ENCODE measurements around the gene IGSF3.

GRCh38 chr1:116624040-116624439, 43.5 kb downstream of the IGSF3 start:
- TF ChIP-seq ZNF232 (CRISPR knock-in tag; IDR thresholded peaks at IDR 0.05) (no peak), MAX (CRISPR knock-in tag; IDR thresholded peaks at IDR 0.05) (no peak)
- TF ChIP-seq, protein P1, sequence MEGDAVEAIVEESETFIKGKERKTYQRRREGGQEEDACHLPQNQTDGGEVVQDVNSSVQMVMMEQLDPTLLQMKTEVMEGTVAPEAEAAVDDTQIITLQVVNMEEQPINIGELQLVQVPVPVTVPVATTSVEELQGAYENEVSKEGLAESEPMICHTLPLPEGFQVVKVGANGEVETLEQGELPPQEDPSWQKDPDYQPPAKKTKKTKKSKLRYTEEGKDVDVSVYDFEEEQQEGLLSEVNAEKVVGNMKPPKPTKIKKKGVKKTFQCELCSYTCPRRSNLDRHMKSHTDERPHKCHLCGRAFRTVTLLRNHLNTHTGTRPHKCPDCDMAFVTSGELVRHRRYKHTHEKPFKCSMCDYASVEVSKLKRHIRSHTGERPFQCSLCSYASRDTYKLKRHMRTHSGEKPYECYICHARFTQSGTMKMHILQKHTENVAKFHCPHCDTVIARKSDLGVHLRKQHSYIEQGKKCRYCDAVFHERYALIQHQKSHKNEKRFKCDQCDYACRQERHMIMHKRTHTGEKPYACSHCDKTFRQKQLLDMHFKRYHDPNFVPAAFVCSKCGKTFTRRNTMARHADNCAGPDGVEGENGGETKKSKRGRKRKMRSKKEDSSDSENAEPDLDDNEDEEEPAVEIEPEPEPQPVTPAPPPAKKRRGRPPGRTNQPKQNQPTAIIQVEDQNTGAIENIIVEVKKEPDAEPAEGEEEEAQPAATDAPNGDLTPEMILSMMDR (IDR thresholded peaks at IDR 0.05) = no peak
- TF ChIP-seq, protein P2, sequence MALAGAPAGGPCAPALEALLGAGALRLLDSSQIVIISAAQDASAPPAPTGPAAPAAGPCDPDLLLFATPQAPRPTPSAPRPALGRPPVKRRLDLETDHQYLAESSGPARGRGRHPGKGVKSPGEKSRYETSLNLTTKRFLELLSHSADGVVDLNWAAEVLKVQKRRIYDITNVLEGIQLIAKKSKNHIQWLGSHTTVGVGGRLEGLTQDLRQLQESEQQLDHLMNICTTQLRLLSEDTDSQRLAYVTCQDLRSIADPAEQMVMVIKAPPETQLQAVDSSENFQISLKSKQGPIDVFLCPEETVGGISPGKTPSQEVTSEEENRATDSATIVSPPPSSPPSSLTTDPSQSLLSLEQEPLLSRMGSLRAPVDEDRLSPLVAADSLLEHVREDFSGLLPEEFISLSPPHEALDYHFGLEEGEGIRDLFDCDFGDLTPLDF (CRISPR knock-in tag; IDR thresholded peaks at IDR 0.05) = no peak

Data from WTC11 (cell line).